Measurements from ENCODE around the gene NTF3.

NTF3 gene

GRCh38 chr12:5458229-5459050, 26.5 kb downstream of the NTF3 start:
- no peak for DNase-seq (ENCODE audit: low read depth)

- DNase-seq (ENCODE audit: low read depth) = no peak
These were observed 27.3 kb downstream of the NTF3 start for GRCh38 chr12:5459051-5459782.

DNA sequence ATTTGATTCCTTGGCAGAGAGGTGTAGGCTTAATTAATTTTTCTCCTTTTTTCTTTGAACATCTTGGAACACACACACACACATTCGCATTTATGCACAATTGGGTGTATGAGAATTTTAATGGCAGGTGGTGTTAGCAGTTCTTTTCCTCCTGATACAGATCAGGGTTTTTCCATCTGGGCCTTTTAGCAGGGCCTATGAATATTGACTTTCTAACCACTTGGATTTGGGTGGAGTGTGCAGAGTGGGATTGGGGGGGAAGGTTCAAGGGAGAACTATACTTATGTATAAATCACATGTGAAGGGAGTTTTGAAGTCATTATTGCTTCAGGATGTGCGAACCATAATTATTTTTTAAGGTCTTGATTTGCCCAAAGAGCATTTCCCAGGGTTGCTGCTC, 28.9 kb downstream of the NTF3 start:
- DNase-seq (ENCODE audit: low read depth) = no peak

DNA sequence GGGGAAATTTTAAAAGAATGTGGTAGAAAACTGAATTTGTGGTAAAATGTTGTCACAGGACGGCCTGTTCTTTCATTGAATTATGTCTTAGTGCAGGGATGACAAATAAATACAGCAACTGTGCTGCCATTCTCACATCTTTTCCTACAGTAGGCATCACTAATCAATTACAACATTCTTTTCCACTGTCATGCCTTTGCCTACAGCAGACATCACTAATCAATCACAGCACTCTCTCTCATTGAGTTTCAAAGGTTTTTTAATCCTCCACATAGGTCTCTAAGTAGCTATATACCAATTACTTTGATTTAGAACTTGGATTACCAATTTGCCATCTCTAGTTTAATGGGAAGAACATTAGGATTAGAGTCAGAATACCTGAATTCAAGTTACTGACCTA, 30.1 kb downstream of the NTF3 start:
- DNase-seq (ENCODE audit: low read depth) = no peak

- no peak for DNase-seq (ENCODE audit: low read depth)
These were observed 32.2 kb downstream of the NTF3 start for GRCh38 chr12:5464096-5464495.

DNA sequence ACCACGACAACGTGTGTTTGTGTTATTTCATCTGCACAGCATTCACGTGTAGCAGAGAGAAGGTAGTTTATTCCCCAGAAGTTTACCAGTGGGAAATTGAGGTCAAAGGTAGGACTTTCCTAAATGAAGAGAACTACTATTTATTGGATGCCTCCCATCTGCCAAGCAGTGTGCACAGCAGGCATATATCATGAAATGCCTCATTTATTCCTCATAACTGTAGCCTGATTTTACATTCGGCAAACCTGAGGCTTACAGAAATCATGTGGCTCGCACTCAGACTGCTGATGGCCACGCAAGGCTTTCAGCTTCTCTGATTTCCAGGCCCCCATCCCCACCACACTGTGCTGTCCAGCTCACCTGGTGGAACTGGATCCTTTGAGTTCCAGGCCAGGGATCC, 33.5 kb downstream of the NTF3 start:
- no peak for DNase-seq (ENCODE audit: low read depth)

GRCh38 chr12:5466521-5466960, 34.6 kb downstream of the NTF3 start:
- no peak for DNase-seq (ENCODE audit: low read depth)

DNA sequence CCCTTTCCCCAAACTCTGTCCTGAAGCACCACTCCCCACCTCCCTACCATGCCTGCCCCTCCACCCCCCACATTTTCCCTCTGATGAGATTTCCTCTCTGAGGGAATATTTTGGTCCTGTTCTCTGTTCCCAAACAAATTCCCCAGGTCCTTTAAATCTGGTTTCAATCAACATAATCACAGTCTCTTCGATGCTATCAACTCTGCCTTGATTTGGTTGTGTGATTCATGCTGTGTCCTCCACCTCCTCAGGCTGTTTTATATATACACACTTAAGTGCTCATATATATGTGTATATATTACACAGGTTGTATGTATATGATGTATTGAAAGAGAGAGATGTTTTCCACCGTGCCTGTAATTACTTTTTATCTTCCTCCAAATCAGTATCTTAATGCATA, 36.0 kb downstream of the NTF3 start:
- no peak for DNase-seq (ENCODE audit: low read depth)

DNA sequence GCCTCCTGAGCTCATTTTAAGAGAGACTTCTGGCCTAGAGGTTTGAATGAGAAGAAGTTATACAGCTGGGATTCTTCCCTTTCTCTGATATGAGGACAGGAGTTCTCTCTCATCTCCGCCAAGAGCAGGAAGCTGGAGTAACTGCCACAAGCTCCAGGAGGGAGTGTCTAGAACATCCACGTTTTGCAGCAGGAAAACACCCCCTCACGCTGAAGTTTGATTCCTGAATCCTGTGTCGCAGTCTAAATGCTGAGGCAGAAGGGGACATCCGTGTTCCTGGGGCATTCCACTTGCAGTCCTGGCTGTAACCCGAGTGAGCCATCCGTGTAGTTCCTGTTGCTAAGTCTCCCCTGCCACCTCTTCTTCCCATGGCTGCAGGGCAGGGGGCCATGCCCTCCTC, 38.3 kb downstream of the NTF3 start:
- DNase-seq (ENCODE audit: low read depth) = no peak

- no peak for DNase-seq (ENCODE audit: low read depth)
These were observed 38.8 kb downstream of the NTF3 start for GRCh38 chr12:5470703-5471102.

DNA sequence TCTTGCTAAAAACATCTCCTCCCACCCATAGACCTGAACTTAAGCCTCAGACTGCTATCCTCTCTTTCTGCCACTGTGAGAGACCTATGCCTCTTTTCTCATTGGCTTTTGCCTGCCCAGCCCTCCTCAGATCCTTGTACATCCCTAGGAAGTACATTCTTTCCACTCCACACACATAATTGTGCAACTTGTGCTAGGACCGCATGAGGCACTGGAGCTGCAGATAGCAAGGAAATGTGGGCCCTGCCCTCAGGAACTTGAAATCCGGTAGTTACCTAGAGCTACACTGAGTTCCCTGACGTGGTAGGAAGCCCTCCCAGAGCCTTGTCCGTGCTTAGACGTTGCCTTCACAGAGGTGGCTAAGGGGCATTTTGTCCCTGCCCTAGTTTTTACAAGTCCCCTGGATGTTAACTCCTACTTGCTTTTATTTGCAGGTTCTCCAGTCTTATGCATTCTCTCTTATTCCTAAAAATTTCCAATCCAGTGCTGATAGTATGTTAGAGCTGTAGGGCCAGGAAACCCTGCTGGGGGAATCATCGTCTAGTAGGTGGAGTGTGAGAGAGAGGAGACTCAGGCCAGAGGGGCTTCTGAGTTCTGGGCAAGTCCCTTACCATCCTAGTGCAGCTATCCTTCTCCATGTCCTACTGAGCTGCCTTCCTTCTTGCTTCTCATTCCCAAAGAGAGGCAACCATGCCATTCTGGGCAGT, 41.3 kb downstream of the NTF3 start:
- no peak for DNase-seq (ENCODE audit: low read depth)

GRCh38 chr12:5473783-5474116, 41.8 kb downstream of the NTF3 start:
- DNase-seq (ENCODE audit: low read depth) = no peak

GRCh38 chr12:5476356-5476755, 44.4 kb downstream of the NTF3 start:
- no peak for DNase-seq (ENCODE audit: low read depth)

DNA sequence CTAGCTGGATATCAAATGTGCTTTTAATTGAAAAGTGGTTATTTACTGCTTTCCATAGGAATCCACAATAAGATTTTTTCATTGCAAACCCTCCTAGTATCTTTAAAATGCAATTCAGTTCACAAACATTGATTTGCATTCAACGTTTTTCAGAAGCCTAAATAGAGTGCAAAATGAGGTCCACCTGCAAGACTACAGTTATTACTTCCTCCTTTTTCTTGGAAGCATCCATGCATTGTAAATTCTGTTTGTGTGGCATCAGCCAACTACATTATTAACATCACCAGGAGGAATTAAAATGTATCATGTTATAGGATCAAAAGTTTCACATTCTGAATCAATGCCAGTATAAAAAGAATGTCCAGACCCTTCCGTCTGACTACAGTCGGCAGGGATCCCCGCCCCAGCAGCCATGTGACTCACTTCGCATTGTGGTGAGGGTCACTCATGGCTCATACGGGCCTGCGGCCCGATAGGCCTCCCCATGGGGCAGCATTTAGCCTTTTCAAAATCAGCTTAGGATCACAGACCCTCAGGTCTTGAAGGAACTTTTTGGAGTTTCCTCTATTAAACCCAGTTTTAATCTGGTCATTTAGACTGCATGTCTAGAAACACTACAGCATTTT, 46.3 kb downstream of the NTF3 start:
- DNase-seq (ENCODE audit: low read depth) = no peak

- no peak for DNase-seq (ENCODE audit: low read depth)
These were observed 47.9 kb downstream of the NTF3 start for GRCh38 chr12:5479761-5480160.

- no peak for DNase-seq (ENCODE audit: low read depth)
These were observed 48.5 kb downstream of the NTF3 start for GRCh38 chr12:5480218-5480937.

DNA sequence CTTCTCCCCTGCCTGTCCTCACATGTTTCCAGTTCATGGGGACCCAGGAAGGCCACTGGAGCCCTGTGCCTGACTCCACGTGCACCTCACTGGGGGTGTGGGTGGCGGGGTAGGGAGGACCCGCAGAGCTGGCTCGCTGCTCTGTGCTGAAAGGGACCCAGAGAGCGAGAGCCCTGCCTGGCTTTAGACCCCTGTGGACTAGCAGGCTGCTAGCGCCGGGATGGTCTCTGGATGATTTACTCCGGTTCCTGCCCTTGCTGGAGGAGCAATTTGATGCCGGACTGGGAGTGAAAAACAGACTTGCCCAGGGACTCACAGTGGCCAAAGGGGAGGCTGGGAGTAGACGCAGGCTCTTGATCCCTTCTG, 49.0 kb downstream of the NTF3 start:
- DNase-seq (ENCODE audit: low read depth) = no peak

DNA sequence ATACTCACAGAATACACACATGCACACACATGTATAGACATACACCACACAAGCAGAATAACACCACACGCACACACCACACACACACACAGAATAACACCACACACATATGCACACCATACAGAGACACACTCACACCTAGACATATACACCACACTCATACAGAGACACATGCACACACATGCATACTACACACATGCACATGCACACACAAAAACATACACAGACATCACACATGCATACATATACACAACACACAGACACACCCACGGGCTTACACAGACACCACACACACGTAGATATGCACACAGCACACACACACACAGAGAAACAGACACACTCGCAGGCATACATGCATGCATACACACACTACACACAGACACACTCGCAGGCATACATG, 49.7 kb downstream of the NTF3 start:
- DNase-seq (ENCODE audit: low read depth) = no peak

DNA sequence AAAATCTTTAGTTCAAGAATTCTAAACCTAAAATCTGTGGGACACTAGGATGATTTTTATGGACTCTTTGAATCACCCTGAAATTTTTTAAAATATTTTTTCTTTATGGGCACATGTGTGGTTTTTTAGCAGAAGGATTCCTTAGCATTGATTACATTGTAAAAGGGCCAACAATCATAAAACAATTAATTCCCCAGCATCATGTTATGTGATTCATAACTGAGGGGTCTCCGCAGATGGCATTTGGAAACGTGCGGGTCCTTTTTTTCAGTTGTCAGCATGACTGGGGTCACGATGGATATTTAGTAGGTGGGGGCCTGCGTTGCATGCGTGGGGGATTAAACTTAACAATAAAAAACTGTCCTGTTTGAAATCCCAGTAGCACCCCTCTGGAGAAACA, 52.5 kb downstream of the NTF3 start:
- DNase-seq (ENCODE audit: low read depth) = no peak

DNA sequence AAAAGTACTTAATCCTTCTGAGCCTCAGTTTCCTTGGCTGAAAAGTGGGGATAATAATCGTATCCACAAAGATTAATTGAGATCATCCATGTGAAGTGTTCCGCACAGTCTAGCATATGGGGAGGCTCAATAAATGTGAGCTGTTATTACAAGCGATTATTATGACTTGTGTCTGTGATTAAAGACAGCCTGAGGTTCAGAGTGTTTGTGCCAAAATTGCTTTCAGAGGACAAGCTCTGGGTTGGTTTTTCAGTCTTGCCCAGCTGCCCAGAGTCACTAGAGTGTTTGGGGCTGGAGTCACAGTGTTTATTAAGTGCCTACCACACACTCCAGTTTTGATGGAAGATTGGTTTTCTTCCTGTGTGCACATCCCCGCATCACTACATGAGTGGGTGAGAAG, 53.5 kb downstream of the NTF3 start:
- no peak for DNase-seq (ENCODE audit: low read depth)

GRCh38 chr12:5487076-5487475, 55.2 kb downstream of the NTF3 start:
- no peak for DNase-seq (ENCODE audit: low read depth)

Measured in stromal cell of bone marrow (primary cell).